Measurements from ENCODE around the gene TNFRSF1A.
"Not testable (repeated sequence)": the region's sequence is repeated elsewhere in the genome, so short reads cannot be mapped to it uniquely, and the experiment has no call there.

Gene TNFRSF1A

DNA sequence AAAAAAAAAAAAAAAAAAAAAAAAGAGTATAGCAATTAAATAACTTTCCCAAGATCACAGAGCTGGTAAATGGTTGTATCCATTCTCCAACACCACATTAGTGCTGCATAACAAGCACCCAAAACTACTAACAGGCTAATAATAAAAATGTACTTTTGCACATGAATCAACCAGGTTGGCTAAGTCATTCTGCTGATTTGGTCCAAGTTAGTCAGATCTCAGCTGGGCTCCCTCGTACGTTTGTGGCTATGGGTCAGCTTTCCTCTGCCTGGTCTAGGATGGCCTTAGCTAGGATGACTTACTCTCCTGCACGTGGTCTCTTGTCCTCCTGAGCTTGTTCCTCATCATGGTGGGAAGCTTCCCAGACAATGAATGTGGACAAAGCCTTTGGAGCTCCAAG lies 39.3 kb downstream of the TNFRSF1A start:
- DNase-seq = no peak

DNA sequence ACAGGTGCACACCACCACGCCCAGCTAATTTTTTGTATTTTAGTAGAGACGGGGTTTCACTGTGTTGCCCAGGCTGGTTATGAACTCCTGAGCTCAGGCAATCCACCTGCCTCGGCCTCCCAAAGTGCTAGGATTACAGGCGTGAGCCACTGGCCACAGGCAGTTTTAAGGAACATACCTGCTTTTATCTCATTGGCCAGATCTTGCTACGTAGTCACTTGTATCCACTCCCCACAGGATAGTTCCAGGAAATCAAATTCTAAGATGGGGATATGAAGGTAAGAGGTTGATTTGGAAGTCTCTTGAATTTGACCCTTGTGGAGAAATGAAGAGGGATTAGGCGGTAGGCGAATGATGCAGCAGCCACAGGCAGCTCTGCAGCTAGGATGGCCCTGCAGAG lies 40.2 kb downstream of the TNFRSF1A start:
- DNase-seq = no peak

DNA sequence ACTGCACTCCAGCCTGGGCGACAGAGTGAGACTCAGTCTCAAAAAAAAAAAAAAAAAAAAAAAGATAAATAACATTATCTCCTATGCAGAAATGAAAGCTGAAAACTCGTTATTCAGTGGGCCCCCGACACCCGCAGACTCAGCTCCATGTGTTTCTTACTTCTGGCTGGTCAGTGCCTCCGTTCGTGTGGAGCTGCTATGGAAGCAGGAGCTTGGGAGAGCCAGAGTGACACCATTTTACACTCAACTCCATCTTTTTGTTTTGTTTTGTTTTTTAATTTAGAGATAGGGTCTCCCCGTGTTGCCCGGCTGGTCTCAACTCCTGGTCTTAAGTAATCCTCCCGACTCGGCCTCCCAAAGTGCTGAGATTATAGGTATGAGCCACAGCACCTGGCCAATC lies 44.7 kb downstream of the TNFRSF1A start:
- DNase-seq = no peak

DNA sequence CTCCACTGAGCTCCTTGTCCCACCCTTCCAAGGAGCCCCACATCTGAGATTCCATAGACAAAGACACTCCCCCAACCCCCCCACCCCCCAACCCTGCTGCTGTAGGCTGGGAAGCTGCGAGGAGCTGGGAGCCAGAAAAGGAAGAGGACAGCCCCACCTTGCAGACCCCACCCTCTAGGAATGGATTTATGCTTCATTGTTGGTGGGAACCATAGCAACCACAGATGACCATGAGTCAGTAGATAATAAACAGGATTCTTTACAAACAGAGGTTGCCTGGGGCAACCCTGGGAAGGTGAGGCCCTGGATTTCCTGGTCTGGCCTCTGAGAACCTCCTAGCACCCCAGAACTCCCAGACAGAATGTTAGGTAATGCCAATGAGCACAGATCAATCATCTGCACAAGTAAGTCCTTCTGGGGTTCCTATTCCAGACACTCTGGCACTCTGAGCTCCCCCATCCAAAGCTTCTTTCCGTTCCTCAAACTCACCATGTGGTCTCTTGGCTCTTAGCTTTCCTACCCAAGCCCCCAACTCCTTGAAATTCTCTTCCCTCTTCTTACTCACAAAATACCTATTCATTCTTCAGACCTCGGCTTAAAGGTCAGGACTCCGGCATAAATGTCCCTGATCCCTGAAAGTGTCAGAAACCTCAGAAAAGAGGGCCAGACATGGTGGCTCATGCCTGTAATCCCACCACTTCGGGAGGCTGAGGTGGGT lies 46.6 kb downstream of the TNFRSF1A start:
- peak; percentile 72 for DNase-seq

DNA sequence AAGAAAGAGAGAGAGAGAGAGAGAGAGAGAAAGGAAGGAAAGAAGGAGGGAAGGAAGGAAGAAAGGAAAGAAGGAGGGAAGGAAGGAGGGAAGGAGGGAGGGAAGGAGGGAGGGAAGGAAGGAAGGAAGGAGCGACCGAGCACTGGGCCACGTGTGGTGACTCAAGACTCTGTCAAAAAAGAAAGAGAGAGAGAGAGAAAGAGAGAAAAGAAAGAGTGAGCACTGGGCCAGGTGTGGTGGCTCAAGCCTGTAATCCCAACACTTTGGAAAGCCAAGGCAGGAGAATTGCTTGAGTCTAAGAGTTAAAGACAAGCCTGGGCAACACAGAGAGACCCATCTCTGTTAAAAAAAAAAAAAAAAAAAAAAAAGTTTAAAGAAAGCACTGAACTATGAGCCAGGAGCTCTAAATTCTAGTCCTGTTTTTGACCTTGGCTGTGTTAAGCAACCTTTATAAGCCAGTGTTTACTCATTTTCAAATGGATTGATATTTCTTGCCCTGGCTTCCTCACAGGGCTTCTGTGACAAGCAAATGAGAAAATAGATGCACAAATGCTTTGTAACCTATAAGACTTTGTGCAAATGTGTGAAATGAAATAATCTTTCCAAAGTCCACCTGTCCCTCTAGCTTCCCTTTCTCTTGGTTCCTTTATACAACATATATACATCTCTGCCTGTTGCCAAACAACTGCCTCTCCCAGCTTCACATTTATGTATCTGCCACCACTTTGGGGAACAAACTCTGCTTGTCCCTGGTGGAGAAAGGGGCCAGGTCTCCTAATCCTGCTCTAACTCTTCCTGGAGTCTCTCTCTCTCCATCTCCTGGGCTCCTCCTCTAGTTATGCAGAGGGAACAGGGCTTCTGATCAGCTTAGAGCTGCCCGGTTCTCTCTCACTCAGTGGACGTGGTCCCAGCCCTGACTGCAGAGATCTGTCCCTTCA lies 47.5 kb downstream of the TNFRSF1A start:
- DNase-seq = peak; percentile 36

DNA sequence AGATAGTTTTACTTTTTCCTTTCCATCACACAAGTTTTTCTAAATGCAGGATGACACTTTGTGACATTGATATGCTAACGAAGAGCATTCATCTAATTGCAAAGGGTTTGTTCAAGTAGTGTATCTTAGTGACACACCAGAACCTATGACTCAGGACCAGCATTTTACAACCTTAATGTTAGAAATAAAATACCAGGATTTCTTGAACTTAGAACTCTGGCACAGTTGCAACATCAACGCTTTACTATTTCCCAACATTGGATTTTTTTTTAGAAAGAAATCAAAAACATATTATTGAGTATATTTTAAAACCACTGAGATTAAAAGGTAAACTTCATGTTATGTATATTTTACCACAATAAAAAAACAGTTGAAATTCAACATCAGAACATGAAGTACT lies 49.3 kb downstream of the TNFRSF1A start:
- DNase-seq = no peak

DNA sequence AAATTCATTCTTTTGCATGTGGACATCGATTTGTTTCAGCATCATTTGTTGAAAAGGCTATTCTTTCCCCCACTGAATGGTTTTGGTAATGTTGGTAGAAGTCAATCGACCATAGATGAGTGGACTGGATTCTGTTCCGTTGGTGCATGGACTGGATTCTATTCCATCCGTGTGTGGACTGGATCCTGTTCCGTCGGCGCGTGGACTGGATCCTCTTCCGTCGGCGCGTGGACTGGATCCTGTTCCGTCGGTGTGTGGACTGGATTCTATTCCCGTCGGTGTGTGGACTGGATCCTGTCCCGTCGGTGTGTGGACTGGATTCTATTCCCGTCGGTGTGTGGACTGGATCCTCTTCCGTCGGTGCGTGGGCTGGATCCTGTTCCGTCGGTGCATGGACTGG lies 52.0 kb downstream of the TNFRSF1A start:
- DNase-seq = not testable (repeated sequence)

DNA sequence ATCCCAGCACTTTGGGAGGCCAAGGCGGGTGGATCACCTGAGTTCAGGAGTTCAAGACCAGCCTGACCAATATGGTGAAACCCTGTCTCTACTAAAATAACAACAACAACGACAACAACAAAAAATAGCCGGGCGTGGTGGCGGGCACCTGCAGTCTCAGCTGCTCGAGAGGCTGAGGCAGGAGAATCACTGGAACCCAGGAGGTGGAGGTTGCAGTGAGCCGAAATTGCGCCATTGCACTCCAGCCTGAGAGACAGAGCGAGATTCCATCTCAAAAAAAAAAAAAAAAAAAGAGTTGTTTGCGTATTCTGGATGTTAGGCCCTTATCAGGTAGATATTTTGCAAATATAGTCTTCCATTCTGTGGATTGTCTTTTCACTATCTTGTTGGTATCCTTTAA lies 52.8 kb downstream of the TNFRSF1A start:
- not testable (repeated sequence) for DNase-seq

DNA sequence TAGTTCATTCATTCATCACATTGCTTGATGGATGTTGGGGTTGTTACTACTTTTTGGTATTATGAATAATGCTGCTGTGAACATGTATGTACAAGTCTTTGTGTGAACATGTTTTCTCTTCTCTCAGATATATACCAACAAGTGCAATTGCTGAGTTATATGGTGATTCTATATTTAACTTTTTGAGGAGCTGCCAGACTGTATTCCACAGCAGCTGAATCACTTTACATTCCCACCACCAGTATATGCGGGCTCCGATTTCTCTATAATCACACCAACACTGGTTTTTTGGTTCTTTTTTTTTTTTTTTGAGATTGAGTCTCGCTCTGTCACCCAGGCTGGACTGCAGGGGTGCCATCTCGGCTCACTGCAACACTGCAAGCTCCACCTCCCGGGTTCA lies 53.6 kb downstream of the TNFRSF1A start:
- DNase-seq = no peak

DNA sequence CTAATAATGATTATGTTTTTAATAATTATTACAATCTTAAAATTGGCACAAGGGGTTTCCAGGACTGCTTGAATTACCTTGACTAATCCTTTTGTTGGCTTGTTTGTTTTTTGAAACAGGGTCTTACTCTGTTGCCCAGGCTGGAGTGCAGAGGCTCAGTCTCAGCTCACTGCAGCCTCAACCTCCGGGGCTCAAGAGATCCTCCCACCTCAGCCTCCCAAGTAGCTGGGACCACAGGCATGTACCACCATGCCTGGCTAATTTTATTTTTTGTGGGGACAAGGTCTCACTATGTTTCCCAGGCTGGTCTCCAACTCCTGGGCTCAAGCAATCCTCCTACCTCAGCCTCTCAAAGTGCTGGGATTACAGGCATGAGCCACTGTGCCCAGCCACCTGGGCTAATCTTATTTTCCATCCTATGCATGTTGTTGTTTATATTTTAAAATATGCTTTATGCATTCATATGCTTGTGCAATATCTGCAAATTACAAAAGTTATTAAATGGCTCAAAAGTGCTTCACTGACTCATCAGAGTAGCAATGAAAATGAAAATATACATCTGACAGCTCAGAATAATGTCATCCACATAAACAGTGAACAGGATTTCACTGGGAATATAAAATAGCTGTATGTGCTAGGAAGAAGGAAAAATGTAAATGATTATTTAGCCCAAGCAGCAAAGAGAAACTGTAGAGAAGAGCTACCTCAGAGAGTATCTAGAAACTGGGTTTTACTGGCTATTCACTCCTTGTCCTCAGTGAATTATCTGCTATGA lies 56.2 kb downstream of the TNFRSF1A start:
- DNase-seq = no peak

DNA sequence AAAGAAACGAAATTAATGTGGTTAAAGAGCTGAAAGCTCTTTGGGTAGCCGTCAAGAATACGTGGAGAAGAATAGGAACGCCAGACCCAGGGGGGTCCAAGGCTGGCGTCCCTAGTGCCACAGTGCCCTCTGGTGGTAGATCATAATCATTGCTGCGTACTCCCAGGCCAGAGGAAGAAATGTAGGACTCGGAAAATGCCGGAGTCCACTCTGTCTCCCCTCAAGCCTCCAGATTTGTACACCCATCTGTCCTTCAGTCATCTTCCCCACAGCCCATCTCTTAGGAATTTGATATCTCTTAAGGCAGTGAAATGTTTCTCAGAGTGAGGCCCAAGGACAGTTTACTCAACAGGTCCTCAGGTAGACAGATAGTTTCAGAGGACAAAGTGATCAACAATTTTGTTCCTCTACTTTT lies 56.8 kb downstream of the TNFRSF1A start:
- peak; percentile 85 for DNase-seq

DNA sequence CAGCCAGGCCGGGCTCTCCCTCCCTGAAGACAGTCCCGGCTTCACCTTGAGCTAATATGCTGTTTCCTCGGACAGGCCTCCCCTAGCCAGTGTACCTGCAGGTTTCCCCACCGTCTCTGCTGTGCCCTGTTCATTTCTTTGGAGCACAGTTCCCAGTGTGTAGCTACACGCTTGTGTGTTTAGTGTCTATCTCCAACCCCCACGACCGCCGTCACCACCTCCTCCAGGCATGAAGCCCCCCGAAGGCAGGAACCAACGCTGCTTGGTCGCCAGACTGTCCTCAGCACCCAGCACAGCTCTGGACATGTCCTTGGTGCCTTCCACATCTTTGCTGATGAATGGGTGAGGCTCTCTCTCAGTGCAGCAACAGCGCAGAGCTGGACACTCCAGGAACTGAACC lies 57.6 kb downstream of the TNFRSF1A start:
- no peak for DNase-seq

DNA sequence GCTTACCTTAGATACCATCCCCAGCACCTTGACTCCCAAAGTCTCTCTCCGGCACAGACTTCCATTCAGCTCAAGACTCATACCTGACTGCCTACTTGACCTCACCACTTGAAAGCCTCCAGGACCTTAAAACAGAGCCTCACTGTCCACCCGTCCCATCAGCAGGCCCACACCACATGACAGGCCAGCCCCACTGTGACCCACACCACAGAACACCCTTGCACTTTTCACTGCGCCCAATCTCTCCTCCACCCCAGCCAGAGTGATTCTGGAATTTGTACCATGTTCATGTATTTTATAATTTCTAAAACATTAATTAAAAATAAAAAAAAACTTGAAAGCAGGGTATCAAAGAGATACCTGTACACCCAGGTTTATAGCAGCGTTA lies 59.4 kb downstream of the TNFRSF1A start:
- no peak for DNase-seq

DNA sequence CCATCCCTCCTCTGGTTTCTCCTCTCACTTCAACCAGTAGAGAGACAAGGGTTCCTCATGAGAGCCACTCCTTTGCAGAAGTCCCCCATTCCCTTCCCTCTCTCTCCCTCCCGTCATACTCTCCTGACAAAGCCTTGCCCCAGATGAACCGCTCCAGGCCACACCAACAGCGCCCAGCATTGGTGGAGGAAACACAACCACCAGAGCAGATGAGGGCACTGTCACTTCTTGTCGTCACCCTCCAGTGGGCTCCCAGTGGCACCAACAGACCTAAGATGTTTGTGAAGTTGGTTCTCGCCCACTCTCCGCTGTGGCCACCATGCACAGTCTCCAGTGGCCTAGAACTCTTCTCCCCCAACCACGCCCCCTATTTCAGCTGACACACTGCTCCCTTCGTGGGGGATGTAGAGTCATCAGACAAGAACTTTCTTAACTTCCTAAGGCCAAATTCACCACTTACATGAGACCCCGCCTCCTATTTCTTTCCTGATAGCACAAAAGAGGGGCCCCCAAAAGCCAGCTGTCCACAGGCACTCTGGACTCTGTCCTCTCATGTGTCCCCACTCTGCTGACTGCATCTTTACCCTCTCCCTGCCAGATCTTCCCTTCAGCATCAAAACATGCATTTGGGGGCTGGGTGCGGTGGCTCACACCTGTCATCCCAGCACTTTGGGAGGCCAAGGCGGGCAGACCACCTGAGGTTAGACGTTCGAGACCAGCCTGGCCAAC lies 60.6 kb downstream of the TNFRSF1A start:
- DNase-seq = no peak

DNA sequence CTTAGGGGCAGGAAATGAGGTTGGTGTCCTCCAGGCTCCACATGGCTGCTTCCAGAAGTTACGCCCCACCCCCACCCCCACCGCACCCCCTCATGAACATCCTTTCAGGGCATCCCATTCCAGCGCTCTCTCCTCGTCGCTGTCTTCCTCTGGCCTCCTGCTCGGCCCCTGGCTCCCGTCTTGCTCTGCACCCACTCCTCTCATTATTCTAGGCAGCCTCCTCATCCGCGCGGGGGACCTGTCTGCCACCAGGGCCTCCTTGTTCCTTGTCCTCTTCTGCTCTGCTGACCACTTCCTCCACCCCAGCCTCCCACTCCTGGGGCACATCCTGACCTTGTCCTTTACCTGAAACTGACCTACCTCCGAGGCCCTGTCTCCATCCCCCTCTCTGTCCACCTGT lies 61.2 kb downstream of the TNFRSF1A start:
- no peak for DNase-seq

DNA sequence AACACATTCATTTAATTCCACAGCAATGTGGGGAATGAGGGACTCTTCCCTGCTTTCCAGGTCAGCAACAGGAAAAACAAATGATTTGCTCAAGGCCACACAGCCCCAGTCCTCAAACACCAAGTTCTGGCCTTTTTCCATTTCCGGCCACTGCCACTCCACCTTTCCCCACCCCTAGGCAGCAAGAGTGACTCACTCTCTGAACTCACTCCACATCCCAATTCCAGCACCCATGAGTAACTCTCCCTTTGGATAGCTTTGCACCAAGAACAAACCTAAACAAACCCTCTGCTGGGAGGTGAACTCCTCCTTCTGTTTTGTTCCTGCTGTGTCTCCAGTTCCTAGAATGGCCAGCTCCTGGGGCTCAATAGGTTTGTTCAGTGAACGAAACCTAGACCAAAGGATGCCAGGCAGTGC lies 61.8 kb downstream of the TNFRSF1A start:
- no peak for DNase-seq

DNA sequence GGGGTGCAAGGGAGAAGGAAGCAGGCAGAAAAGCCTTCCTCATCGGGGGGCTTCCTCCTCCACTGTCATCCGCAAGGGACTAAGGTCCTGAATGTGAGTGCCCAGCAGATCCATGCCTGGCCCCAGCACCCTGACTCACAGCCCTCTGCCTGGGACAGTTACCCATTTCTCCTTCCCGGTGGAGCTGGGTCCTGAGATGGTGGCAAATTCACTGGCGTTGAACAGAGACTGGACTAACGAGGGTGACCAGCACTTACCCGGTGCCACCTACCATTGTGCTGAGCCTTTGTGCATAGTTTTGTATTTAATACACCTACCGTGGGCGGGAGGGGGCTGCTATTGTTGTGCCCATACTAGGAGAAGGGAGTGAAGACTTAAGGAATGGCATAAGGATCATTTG lies 62.2 kb downstream of the TNFRSF1A start:
- no peak for DNase-seq

DNA sequence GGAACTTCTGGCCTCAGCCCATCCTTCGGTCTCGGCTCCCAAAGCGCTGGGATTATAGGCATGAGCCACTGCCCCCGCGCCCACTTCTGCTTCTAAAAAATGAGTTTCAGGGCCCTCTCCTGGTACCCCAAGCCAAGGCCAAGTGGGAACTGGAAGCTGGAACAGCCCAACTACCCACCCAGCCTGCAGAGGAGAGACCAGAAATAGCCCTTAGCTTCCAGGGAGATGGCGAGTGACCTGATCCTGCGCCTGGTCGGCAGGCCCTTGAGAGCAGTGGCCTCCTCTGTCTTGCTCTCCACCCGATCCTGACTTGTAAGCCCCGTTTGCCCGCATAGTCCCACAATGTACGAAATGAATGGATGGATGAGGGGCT lies 62.6 kb downstream of the TNFRSF1A start:
- DNase-seq = no peak
